Right ventricle myocardium inferior (tissue), 1 donor: ENCODE data around the gene HNRNPLL. TPM values are rescaled to one million over a fixed set of nuclear protein-coding genes. Genes with fewer than 3 reads are reported as not detected.
A peak's percentile ranks its signal among the peaks of the same experiment; 100 is the strongest.
"Not testable (repeated sequence)": the region's sequence is repeated elsewhere in the genome, so short reads cannot be mapped to it uniquely, and the experiment has no call there.

Source experiments
- ATAC-seq: fragments of 200-7000 bp; cut with Tn5 transposase; one replicate; pipeline ENCODE4 v1.9.1; 2020; ENCODE audit warnings: mild to moderate bottlenecking, moderate library complexity
- DNase-seq: peaks from one replicate; pipeline ENCODE4 v3.0.0; 2021; ENCODE audit errors: missing footprints
- intact Hi-C: fragments of 100-400 bp; cut with DNase I; formaldehyde crosslinking; loops from one replicate; pipeline ENCODE4 v1.11.0; 2022
- total RNA-seq: library from RNA; stranded (reverse); fragmentation: NEBNext Ultra II Directional; extraction: Animal tissue kit (Norgen Biotek cat#: 25700); gene quantifications from one replicate; pipeline ENCODE4 v1.2.1, GENCODE V29; 2021
- donor health status: DM: no; HTN: yes; CAD: no; lungs with severe emphysema.

Gene HNRNPLL
- total RNA-seq, 1 donor from 2014 or later: 22.5 TPM

- intact Hi-C loops: no loop called here
- DNase-seq (no peak), ATAC-seq (no peak)
Observed at GRCh38 chr2:38621018-38621417, 18.3 kb upstream of the HNRNPLL start.

GRCh38 chr2:38620282-38620977, 17.7 kb upstream of the HNRNPLL start:
- intact Hi-C loops: no loop called here
- DNase-seq: no peak
- peak; percentile 54 for ATAC-seq

GRCh38 chr2:38619458-38620164, 16.9 kb upstream of the HNRNPLL start:
- DNase-seq (no peak), ATAC-seq (peak; percentile 34)
- intact Hi-C loops: no loop called here

- no peak for DNase-seq
- intact Hi-C loops: no loop called here
- no peak for ATAC-seq
Observed at GRCh38 chr2:38617301-38617700, 14.6 kb upstream of the HNRNPLL start.

- ATAC-seq (no peak), DNase-seq (no peak)
- intact Hi-C loops: no loop called here
Observed at GRCh38 chr2:38615237-38615636, 12.5 kb upstream of the HNRNPLL start.

GRCh38 chr2:38613849-38614213, 11.1 kb upstream of the HNRNPLL start:
- DNase-seq (no peak), ATAC-seq (no peak)
- intact Hi-C loops: no loop called here

- no peak for DNase-seq
- intact Hi-C loops: no loop called here
- ATAC-seq: no peak
Observed at GRCh38 chr2:38613126-38613848, 10.6 kb upstream of the HNRNPLL start.

- intact Hi-C loops: no loop called here
- ATAC-seq: no peak
- no peak for DNase-seq
Observed at GRCh38 chr2:38610851-38611801, 8.4 kb upstream of the HNRNPLL start.

- intact Hi-C loops, DNase-seq, ATAC-seq: not testable (repeated sequence)
Observed at GRCh38 chr2:38609246-38609645, 6.5 kb upstream of the HNRNPLL start.

- DNase-seq (no peak), ATAC-seq (no peak)
- intact Hi-C loops: no loop called here
Observed at GRCh38 chr2:38608755-38609154, 6.0 kb upstream of the HNRNPLL start.

- ATAC-seq (no peak), DNase-seq (no peak)
- intact Hi-C loops: no loop called here
Observed at GRCh38 chr2:38605298-38605830, 2.6 kb upstream of the HNRNPLL start.

GRCh38 chr2:38603402-38604290, 918 bp upstream of the HNRNPLL start:
- DNase-seq (peak; percentile 93), ATAC-seq (peak; percentile 76)
- intact Hi-C loops: loop anchor here (2.0 kb wide), 2 partner anchors 63 to 117 kb away; partner anchors contain the start of gene GALM

GRCh38 chr2:38602136-38602731, 494 bp downstream of the HNRNPLL start:
- intact Hi-C loops: loop anchor here (2.0 kb wide), 2 partner anchors 65 to 119 kb away; partner anchors contain the start of gene GALM
- DNase-seq: peak; percentile 83
- no peak for ATAC-seq

- ATAC-seq (no peak), DNase-seq (no peak)
- intact Hi-C loops: loop anchor here (2.0 kb wide), 2 partner anchors 65 to 119 kb away; partner anchors contain the start of gene GALM
Observed at GRCh38 chr2:38601463-38602135, 1.1 kb downstream of the HNRNPLL start.

GRCh38 chr2:38600921-38601455, 1.7 kb downstream of the HNRNPLL start:
- DNase-seq (no peak), ATAC-seq (no peak)
- intact Hi-C loops: no loop called here

- ATAC-seq (no peak), DNase-seq (no peak)
- intact Hi-C loops: no loop called here
Observed at GRCh38 chr2:38600242-38600891, 2.4 kb downstream of the HNRNPLL start.
